ENCODE data around the gene EVI5.

DNA sequence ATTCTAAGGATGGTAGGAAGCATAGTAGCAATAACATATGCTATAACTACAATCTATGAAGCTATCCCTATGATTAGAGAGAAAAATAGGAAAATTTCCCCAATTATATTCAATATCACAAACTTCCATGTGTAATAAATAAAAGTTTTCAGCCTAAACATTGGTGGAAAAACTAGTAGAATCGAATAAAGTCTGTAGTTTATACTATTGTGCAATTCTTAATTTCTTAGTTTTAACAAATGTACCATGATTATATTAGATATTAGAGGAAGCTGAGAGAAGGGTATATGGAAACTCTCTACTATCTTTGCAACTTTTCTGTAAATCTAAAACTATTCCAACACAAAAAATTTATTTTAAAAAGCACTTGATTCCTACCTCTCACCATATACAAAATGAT lies 284.4 kb downstream of the EVI5 start:
- TF ChIP-seq EP300 (IDR thresholded peaks at IDR 0.05): no peak
- TF ChIP-seq POLR2AphosphoS5 (IDR thresholded peaks at IDR 0.05): no peak
